Measurements from ENCODE around the gene GNE. TPM values are rescaled to one million over a fixed set of nuclear protein-coding genes. Genes with fewer than 3 reads are reported as not detected.
"Not testable (repeated sequence)": the region's sequence is repeated elsewhere in the genome, so short reads cannot be mapped to it uniquely, and the experiment has no call there.

Gene GNE
- polyA plus RNA-seq, 3 donors: 4.1 to 5.0 (median 4.5) TPM

DNA sequence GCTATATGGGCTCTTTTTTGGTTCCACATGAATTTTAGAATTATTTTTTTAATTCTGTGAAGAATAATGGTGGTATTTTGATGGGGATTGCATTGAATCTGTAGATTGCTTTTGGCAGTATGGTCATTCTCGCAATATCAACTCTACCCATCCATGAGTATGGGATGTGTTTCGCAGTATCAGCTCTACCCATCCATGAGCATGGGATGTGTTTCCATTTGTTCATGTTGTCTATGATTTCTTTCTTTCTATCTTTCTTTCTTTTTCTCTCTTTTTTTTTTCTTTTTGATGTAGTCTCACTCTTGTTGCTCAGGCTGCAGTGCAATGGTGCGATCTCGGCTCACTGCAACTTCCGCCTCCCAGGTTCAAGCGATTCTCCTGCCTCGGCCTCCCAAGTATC lies 19.0 kb downstream of the GNE start:
- DNase-seq; H4K20me1 ChIP-seq (ENCODE audit: insufficient read depth, low read length); H3K27ac ChIP-seq (ENCODE audit: low read depth in 1 of 2, low read length in 2 of 2); H3K4me3 ChIP-seq (replicated peaks in 1 of 3; ENCODE audit: low read depth in 2 of 3, low read length in 3 of 3); H3K27ac Mint-ChIP-seq; H3K4me1 ChIP-seq (ENCODE audit: control insufficient read depth in 1 of 2, insufficient read depth in 2 of 2, low read length in 2 of 2); H3K4me1 Mint-ChIP-seq; H3K9ac ChIP-seq (ENCODE audit: insufficient read depth, low read length, poor library complexity, severe bottlenecking); H2AFZ ChIP-seq (ENCODE audit: insufficient read depth, low read depth, low read length, poor library complexity, severe bottlenecking); intact Hi-C loops (cut with micrococcal nuclease); H3K4me2 ChIP-seq (replicated peaks; ENCODE audit: extremely low read depth, low read length, poor library complexity, severe bottlenecking); H3K9me3 ChIP-seq (replicated peaks in 1 of 2; ENCODE audit: control insufficient read depth in 1 of 2, insufficient read depth in 1 of 2, low read length in 2 of 2); H3K9me3 Mint-ChIP-seq; H3K27me3 ChIP-seq (ENCODE audit: control insufficient read depth in 2 of 2, insufficient read depth in 2 of 2, low read length in 2 of 2); H3K27me3 Mint-ChIP-seq (ENCODE audit: low read depth in 3 of 3): not testable (repeated sequence)
- Mint-ChIP-seq H3K36me3 (peaks cover 46 to 66% of the 10 kb centered on the region in 2 donors), H3K4me3 (peak overlapping the region in 1 of 2 donors; percentile 24)
- H3K36me3 ChIP-seq (replicated peaks in 1 of 2; ENCODE audit: control insufficient read depth in 1 of 2, insufficient read depth in 2 of 2, low read length in 2 of 2): peaks cover 29 to 68% of the 10 kb centered on the region in 2 donors
- H3K79me2 ChIP-seq (ENCODE audit: insufficient read depth, low read length): peaks cover 10% of the 10 kb centered on the region
- WGBS (ENCODE audit: insufficient coverage): 96% methylated on average over 4 of the region's 7 CpGs

DNA sequence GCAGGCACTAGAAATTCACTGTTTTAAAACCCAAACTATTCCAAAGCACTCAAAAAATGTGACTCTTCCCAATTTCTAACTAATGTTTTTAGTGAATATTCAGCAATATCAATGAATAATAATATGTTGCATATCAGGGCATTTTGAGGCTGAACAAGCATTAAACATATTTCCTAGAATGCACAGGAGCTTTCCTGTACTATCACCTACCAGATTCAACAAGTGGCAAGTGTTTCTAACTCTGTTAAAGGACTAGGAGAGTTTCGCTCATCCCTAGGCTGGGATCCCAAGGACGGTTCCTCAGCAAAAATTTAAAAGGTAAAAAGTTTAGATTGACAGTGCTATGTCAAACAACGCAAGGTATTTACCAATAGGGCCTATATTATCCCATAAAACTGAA lies 21.0 kb downstream of the GNE start:
- no peak for DNase-seq
- intact Hi-C loops (cut with micrococcal nuclease): no loop called here
- no peak overlapping the region for H3K4me3 ChIP-seq (replicated peaks in 1 of 3; ENCODE audit: low read depth in 2 of 3, low read length in 3 of 3)
- Mint-ChIP-seq H3K36me3 (peaks cover 54 to 66% of the 10 kb centered on the region in 2 donors), H3K4me3 (no peak overlapping the region), H3K27me3 (ENCODE audit: low read depth in 3 of 3) (peaks cover 0 to 2% (median 0%) of the 10 kb centered on the region in 3 donors), H3K9me3 (no peaks in the 10 kb centered on the region), H3K27ac (no peak overlapping the region), H3K4me1 (no peaks in the 10 kb centered on the region)
- H3K4me2 ChIP-seq (replicated peaks; ENCODE audit: extremely low read depth, low read length, poor library complexity, severe bottlenecking): no peak overlapping the region
- 100% methylated on average over 2 of the region's 3 CpGs for WGBS (ENCODE audit: insufficient coverage)
- H3K9ac ChIP-seq (ENCODE audit: insufficient read depth, low read length, poor library complexity, severe bottlenecking): no peak overlapping the region
- H3K79me2 ChIP-seq (ENCODE audit: insufficient read depth, low read length): peaks cover 3% of the 10 kb centered on the region
- H4K20me1 ChIP-seq (ENCODE audit: insufficient read depth, low read length): no peaks in the 10 kb centered on the region
- H3K27ac ChIP-seq (ENCODE audit: low read depth in 1 of 2, low read length in 2 of 2): no peak overlapping the region
- H2AFZ ChIP-seq (ENCODE audit: insufficient read depth, low read depth, low read length, poor library complexity, severe bottlenecking): no peak overlapping the region
- TF ChIP-seq, protein P1, sequence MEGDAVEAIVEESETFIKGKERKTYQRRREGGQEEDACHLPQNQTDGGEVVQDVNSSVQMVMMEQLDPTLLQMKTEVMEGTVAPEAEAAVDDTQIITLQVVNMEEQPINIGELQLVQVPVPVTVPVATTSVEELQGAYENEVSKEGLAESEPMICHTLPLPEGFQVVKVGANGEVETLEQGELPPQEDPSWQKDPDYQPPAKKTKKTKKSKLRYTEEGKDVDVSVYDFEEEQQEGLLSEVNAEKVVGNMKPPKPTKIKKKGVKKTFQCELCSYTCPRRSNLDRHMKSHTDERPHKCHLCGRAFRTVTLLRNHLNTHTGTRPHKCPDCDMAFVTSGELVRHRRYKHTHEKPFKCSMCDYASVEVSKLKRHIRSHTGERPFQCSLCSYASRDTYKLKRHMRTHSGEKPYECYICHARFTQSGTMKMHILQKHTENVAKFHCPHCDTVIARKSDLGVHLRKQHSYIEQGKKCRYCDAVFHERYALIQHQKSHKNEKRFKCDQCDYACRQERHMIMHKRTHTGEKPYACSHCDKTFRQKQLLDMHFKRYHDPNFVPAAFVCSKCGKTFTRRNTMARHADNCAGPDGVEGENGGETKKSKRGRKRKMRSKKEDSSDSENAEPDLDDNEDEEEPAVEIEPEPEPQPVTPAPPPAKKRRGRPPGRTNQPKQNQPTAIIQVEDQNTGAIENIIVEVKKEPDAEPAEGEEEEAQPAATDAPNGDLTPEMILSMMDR (IDR thresholded peaks at IDR 0.05): no peak
- H3K36me3 ChIP-seq (replicated peaks in 1 of 2; ENCODE audit: control insufficient read depth in 1 of 2, insufficient read depth in 2 of 2, low read length in 2 of 2): peaks cover 33 to 69% of the 10 kb centered on the region in 2 donors
- no peaks in the 10 kb centered on the region for H3K27me3 ChIP-seq (ENCODE audit: control insufficient read depth in 2 of 2, insufficient read depth in 2 of 2, low read length in 2 of 2)
- no peaks in the 10 kb centered on the region for H3K9me3 ChIP-seq (replicated peaks in 1 of 2; ENCODE audit: control insufficient read depth in 1 of 2, insufficient read depth in 1 of 2, low read length in 2 of 2)
- H3K4me1 ChIP-seq (ENCODE audit: control insufficient read depth in 1 of 2, insufficient read depth in 2 of 2, low read length in 2 of 2): no peaks in the 10 kb centered on the region

Measured in CD14-positive monocyte (primary cell).